ENCODE results near the gene SBF2. TPM values are rescaled to one million over a fixed set of nuclear protein-coding genes. Genes with fewer than 3 reads are reported as not detected.

SBF2 gene
- total RNA-seq, 1 experiment from 2014 or later = 67.9 TPM

- in situ Hi-C loops (cut with HindIII; ENCODE audit: low sequenced_read_pairs) = loop anchor here (10.0 kb wide), 1 partner anchor 66 kb away; no protein-coding TSS in a partner anchor
- no peak for DNase-seq (ENCODE audit: low spot score)
Observed at GRCh38 chr11:9741260-9741659, 552.8 kb downstream of the SBF2 start.

DNA sequence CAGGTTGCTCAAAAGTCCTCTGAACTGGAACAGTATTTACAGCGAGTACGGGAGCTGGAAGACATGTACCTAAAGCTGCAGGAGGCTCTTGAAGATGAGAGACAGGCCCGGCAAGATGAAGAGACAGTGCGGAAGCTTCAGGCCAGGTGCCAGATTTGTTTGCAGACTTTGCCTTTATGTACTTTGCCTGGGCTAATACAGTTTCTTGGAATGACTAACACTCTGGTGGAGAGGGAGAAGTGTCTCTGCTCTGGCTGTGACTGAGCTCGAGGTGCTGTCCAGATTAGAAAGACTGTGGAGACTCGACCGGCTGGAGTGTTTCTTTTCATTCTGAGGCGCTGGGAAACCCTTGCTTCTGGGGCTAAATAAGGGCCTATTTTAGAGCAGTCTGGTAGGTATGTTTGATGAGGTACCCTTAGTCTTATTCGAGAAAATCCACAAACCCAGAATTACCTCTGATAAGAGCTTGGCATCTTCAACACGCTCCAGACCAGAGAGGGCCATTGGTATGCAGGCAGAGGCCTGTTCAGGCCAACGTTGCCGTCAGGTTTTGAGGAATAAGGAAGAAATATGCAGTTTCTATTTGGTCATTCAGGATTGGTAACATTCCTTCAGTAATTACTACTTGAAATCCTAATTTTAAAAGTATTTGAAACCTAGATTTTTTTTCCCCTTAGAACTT is 553.7 kb downstream of the SBF2 start:
- no peak for DNase-seq (ENCODE audit: low spot score)
- in situ Hi-C loops (cut with HindIII; ENCODE audit: low sequenced_read_pairs) = loop anchor here (10.0 kb wide), 1 partner anchor 66 kb away; no protein-coding TSS in a partner anchor

DNA sequence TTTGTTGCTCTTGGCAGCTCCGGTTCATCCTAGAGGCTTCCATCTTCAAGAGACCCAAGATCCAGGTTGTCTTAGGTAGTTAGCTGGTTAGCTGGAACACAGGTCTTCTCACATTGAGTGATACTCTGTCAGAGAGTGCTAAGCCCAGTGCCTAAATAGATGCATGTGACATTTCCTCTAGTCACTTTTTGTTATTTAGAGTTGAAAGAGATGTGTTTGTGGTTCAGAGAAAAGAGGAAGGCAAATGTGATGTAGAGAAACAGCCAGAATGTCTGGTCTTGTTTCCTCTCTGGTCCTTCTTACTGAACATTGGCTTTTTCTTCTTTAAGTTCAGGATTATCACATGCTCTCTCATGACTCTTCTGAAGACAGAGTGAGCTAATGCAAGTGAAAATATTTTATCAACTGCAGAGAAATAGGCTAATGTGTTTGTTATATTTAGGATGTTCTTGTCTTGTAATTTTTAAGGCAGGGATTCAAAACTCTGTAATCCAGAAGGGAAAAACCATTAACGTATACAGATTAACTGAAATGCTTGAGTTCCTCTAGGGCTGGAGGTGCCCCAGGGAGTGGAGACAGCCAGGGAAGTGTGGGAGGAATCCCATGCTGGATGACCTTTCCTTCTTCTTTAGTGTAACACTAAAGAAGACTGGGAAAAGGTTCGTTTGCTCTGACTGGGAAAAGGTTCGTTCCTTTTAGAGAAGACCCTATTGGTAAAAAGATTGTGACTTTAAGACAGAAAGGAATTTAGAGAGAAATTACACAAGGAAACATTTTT is 554.7 kb downstream of the SBF2 start:
- in situ Hi-C loops (cut with HindIII; ENCODE audit: low sequenced_read_pairs) = no loop called here
- no peak for DNase-seq (ENCODE audit: low spot score)

- in situ Hi-C loops (cut with HindIII; ENCODE audit: low sequenced_read_pairs) = no loop called here
- DNase-seq (ENCODE audit: low spot score) = no peak
Observed at GRCh38 chr11:9738707-9739106, 555.3 kb downstream of the SBF2 start.

DNA sequence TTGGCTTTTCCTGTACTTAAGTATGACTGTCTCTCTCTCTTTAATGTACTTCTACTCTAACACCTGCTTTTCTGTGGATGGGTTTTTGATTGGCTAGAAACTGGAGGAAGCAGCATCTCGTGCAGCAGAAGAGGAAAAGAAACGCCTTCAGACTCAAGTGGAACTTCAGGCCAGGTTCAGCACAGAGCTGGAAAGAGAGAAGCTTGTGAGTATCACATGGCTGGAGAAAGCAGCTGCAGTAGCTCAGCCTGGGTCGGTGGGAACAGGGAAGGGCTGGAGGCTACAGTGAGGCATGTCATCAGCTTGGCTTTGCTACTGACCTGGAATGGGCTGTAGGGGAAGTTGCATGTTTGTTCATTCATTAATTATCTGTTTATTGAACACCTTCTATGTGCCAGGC is 555.9 kb downstream of the SBF2 start:
- DNase-seq (ENCODE audit: low spot score) = no peak
- in situ Hi-C loops (cut with HindIII; ENCODE audit: low sequenced_read_pairs) = no loop called here

GRCh38 chr11:9736365-9736764 is 557.7 kb downstream of the SBF2 start:
- DNase-seq (ENCODE audit: low spot score) = no peak

DNA sequence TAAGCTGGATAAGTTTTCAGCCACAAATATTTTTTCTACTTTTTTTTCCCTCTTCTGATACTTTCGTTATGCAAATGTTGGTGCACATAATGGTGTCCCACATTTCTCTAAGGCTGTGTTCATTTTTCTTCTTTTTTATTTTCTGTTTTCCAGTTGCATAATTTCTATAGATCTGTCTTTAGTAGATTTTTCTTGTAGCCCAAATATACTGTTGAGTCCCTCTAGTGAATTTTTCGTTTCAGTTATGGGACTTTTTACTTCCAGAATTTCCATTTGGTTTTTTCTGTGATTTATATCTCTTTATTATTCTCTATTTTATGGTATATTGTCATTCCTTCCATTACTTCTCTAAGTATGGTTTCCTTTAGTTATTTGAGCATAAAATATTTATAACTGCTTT is 558.1 kb downstream of the SBF2 start:
- DNase-seq (ENCODE audit: low spot score) = no peak
- in situ Hi-C loops (cut with HindIII; ENCODE audit: low sequenced_read_pairs) = no loop called here

More at GRCh38 chr11:9736365-9736764, 557.7 kb downstream of the SBF2 start:
- in situ Hi-C loops (cut with HindIII; ENCODE audit: low sequenced_read_pairs) = no loop called here

DNA sequence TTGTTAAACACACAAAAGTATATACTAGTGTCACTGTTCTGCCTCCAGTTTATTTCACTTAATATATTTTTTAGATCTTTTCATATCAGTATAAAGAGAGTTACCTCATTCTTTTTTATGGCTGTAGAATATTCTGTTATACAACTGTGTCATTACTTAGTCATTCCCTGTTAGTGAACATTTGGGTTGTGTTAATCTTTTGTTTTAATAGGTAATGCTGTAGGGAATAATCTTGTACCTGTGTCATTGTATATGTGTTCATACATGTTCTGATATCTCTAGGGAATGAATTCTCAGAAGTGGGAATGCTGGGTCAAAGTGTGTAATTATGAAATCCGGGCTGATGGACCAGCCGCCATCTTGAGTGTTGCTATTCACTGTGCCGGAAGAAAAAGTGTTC is 558.8 kb downstream of the SBF2 start:
- in situ Hi-C loops (cut with HindIII; ENCODE audit: low sequenced_read_pairs) = no loop called here
- DNase-seq (ENCODE audit: low spot score) = no peak

DNA sequence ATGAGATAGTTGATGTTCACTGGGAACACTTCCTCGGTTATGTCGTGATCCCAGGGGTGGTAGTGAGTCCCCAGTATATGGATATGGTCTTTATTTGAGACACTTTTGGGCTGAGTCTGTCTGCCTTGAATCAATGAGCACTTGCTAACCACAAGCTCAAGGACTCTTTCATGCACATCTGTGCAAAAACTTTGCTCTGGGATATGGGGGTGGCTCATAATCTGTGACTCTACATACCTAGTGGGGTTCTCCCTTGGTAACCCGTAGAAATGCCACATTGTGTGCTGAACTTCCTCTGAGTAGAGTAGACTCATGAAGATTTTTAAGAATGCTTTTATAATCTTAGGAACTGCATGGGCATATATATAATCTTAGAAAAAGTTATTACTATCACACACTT is 560.8 kb downstream of the SBF2 start:
- in situ Hi-C loops (cut with HindIII; ENCODE audit: low sequenced_read_pairs) = no loop called here
- no peak for DNase-seq (ENCODE audit: low spot score)

DNA sequence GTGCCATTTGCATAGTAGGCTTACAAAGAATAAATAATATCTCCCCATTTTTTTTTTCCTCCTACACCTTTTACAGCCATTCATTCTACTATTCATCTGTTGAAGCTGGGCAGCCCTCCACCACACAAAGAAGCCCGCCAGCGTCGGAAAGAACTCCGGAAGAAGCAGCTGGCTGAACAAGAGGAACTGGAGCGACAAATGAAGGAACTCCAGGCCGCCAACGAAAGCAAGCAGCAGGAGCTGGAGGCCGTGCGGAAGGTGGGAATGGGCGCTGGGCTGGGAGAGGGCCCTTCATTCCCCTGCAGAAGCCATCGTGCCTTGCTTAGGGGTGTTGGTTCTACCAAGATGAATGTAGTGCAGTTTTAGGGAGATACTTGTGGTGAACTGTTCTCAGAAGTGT is 561.6 kb downstream of the SBF2 start:
- in situ Hi-C loops (cut with HindIII; ENCODE audit: low sequenced_read_pairs) = no loop called here
- no peak for DNase-seq (ENCODE audit: low spot score)

DNA sequence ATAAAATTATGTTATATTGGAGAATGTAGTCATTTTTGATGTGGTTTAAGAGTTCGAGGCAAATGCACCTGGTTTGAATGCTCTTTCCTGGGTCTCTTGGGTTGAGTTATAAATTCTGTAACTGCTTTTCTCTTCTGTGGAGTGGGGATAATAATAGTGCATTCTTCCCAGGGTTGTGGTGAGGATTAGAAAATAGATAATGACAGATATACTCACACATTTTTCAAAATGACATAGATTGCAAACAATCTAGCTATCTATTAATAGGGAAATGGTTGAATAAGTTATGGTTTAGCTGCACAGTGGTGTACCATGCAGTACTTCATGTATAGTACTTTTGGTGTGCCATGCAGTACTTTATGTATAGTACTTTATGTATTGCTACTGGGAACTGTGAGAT is 562.8 kb downstream of the SBF2 start:
- no peak for DNase-seq (ENCODE audit: low spot score)
- in situ Hi-C loops (cut with HindIII; ENCODE audit: low sequenced_read_pairs) = no loop called here

Other genes starting within 250 kb of the SBF2 start
- 209 and 276 TPM in 2 replicates for gene ADM, start 10.9 kb upstream of the SBF2 start, total RNA-seq (2014; rRNA removed; shearing (Covaris generic))
- gene AMPD3, start 161.0 kb upstream of the SBF2 start, total RNA-seq (2014; rRNA removed; shearing (Covaris generic)) = 0.54 and 1.8 TPM in 2 replicates
- gene RNF141, start 247.0 kb upstream of the SBF2 start, total RNA-seq (2014; rRNA removed; shearing (Covaris generic)) = 24.2 and 27.7 TPM in 2 replicates